Omental fat pad (tissue), 4 donors: Measurements from ENCODE around the gene PTPN13. TPM values are rescaled to one million over a fixed set of nuclear protein-coding genes. Genes with fewer than 3 reads are reported as not detected.
A peak's percentile ranks its signal among the peaks of the same experiment; 100 is the strongest.

Source experiments
- ATAC-seq: fragments of 150-250 bp; one replicate; pipeline ENCODE4 v1.9.1; 2016; ENCODE audit warnings: mild to moderate bottlenecking, moderate library complexity; ENCODE audit not compliant: low FRiP score
- DNase-seq: peaks from one replicate; pipeline ENCODE4 v3.0.0-alpha.2; 2019; ENCODE audit warnings: low spot score
- total RNA-seq, 4 donors: library from RNA; depleted of rRNA; stranded (reverse); fragments of >200 nt; gene quantifications; one replicate each; pipeline ENCODE4 v1.1.0, GENCODE V29; 2016
- TF ChIP-seq, protein P1 (sequence below), 3 donors: fragments of 450-650 bp; IDR thresholded peaks; one replicate each; pipeline ENCODE4 v1.5.1; 2016 to 2017; ENCODE audit warnings: antibody characterized with exemption in 3 of 3, mild to moderate bottlenecking in 3 of 3, moderate library complexity in 2 of 3

Gene PTPN13, protein sequence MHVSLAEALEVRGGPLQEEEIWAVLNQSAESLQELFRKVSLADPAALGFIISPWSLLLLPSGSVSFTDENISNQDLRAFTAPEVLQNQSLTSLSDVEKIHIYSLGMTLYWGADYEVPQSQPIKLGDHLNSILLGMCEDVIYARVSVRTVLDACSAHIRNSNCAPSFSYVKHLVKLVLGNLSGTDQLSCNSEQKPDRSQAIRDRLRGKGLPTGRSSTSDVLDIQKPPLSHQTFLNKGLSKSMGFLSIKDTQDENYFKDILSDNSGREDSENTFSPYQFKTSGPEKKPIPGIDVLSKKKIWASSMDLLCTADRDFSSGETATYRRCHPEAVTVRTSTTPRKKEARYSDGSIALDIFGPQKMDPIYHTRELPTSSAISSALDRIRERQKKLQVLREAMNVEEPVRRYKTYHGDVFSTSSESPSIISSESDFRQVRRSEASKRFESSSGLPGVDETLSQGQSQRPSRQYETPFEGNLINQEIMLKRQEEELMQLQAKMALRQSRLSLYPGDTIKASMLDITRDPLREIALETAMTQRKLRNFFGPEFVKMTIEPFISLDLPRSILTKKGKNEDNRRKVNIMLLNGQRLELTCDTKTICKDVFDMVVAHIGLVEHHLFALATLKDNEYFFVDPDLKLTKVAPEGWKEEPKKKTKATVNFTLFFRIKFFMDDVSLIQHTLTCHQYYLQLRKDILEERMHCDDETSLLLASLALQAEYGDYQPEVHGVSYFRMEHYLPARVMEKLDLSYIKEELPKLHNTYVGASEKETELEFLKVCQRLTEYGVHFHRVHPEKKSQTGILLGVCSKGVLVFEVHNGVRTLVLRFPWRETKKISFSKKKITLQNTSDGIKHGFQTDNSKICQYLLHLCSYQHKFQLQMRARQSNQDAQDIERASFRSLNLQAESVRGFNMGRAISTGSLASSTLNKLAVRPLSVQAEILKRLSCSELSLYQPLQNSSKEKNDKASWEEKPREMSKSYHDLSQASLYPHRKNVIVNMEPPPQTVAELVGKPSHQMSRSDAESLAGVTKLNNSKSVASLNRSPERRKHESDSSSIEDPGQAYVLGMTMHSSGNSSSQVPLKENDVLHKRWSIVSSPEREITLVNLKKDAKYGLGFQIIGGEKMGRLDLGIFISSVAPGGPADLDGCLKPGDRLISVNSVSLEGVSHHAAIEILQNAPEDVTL (N-terminal part only)
- 10 to 100 TPM; 23.4 to 80.1 (median 26.2) TPM for total RNA-seq

- DNase-seq (peak; percentile 83), ATAC-seq (peak; percentile 96)
- TF ChIP-seq, protein P1, sequence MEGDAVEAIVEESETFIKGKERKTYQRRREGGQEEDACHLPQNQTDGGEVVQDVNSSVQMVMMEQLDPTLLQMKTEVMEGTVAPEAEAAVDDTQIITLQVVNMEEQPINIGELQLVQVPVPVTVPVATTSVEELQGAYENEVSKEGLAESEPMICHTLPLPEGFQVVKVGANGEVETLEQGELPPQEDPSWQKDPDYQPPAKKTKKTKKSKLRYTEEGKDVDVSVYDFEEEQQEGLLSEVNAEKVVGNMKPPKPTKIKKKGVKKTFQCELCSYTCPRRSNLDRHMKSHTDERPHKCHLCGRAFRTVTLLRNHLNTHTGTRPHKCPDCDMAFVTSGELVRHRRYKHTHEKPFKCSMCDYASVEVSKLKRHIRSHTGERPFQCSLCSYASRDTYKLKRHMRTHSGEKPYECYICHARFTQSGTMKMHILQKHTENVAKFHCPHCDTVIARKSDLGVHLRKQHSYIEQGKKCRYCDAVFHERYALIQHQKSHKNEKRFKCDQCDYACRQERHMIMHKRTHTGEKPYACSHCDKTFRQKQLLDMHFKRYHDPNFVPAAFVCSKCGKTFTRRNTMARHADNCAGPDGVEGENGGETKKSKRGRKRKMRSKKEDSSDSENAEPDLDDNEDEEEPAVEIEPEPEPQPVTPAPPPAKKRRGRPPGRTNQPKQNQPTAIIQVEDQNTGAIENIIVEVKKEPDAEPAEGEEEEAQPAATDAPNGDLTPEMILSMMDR (IDR thresholded peaks at IDR 0.05) = no peak
These were observed at the start of gene PTPN13 for GRCh38 chr4:86593688-86594558. PTPN13 (plus strand) TSS chr4:86594315; CDS start chr4:86635257, 40,942 bp downstream.

- TF ChIP-seq, protein P1 (IDR thresholded peaks at IDR 0.05) = no peak
- DNase-seq (no peak), ATAC-seq (no peak)
These were observed 47.0 kb upstream of the PTPN13 start for GRCh38 chr4:86547140-86547539.

- no peak for DNase-seq
- ATAC-seq = no peak
- TF ChIP-seq, protein P1 (IDR thresholded peaks at IDR 0.05) = no peak
These were observed 44.8 kb upstream of the PTPN13 start for GRCh38 chr4:86549163-86549788.

- DNase-seq (no peak), ATAC-seq (no peak)
- TF ChIP-seq, protein P1 (IDR thresholded peaks at IDR 0.05) = no peak
These were observed 42.7 kb upstream of the PTPN13 start for GRCh38 chr4:86551387-86551786.

GRCh38 chr4:86554646-86555045 is 39.5 kb upstream of the PTPN13 start:
- ATAC-seq = no peak
- TF ChIP-seq, protein P1 (IDR thresholded peaks at IDR 0.05) = no peak
- DNase-seq = no peak
